ENCODE data around the gene ZNF835.

Gene ZNF835

DNA sequence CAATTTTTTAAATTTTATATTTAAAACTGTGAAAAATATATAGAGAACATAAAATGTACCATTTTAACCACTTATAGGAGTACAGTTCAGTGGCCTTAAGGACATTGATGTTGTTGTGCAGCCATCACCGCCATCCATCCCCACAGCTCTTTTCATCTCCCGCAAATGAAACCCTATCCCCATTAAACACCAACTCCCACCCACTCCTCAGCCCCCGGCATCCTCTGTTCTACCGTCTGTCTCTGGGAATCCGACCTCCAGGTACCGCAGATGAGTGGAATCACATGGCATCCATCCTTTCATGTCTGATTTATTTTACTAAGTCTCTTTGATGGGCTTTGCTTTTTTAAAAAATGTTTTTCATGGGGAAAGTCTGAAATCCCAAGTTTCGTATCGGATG is 52.4 kb downstream of the ZNF835 start:
- H3K9me3 ChIP-seq (ENCODE audit: control insufficient read depth, low read length), result peaks cover 3% of the 10 kb centered on the region
- no peak for DNase-seq (ENCODE audit: low read depth)
- no peaks in the 10 kb centered on the region for H3K4me1 ChIP-seq (ENCODE audit: control insufficient read depth, insufficient read depth, low read length)
- no peaks in the 10 kb centered on the region for H3K27me3 ChIP-seq (replicated peaks; ENCODE audit: control insufficient read depth, insufficient read depth, low read length)
- no peak overlapping the region for H3K9ac ChIP-seq (ENCODE audit: low read length)
- H3K4me3 ChIP-seq (ENCODE audit: low read length), result no peak overlapping the region
- peaks cover 40% of the 10 kb centered on the region for H3K36me3 ChIP-seq (ENCODE audit: control insufficient read depth, insufficient read depth, low read length, severe bottlenecking)

DNA sequence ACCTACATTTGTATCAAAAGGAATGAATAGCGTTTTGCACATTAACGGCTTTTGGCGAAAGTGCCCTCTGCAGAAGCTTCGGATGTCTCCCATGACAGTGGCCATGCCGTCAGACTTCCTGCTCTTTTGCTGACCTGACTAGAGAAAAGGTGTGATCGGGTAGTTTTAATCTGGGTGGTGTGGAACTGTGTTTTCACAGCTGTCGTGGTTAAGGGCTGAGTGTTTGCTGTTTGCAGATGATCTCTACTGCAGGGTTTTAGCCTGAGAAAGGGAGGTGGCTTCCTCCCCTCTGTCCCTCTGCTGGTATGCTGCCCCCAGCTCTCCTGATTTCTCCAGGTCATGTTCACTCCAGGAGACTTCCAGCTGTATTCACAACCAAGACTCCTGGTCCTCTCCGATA is 54.0 kb downstream of the ZNF835 start:
- peaks cover 3% of the 10 kb centered on the region for H3K9me3 ChIP-seq (ENCODE audit: control insufficient read depth, low read length)
- H3K9ac ChIP-seq (ENCODE audit: low read length), result no peak overlapping the region
- H3K27me3 ChIP-seq (replicated peaks; ENCODE audit: control insufficient read depth, insufficient read depth, low read length), result no peaks in the 10 kb centered on the region
- H3K36me3 ChIP-seq (ENCODE audit: control insufficient read depth, insufficient read depth, low read length, severe bottlenecking), result peaks cover 32% of the 10 kb centered on the region
- DNase-seq (ENCODE audit: low read depth), result no peak
- no peaks in the 10 kb centered on the region for H3K4me1 ChIP-seq (ENCODE audit: control insufficient read depth, insufficient read depth, low read length)
- no peak overlapping the region for H3K4me3 ChIP-seq (ENCODE audit: low read length)

DNA sequence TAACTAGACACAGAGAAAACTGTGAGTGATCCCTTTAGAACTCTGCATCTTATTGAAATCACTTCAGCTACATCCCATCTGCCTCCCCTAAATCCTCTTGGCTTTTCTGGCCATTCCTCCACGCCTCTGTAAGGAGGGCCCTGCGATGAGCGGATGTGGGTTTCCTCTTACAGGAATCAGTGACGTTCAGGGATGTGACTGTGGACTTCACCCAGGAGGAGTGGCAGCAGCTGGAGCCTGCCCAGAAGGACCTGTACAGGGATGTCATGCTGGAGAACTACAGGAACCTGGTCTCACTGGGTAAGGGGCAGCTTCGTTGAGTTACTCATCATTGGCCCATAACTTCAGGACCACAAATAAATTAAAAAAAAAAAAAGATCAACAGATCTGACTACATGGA is 57.9 kb downstream of the ZNF835 start:
- peaks cover 21% of the 10 kb centered on the region for H3K36me3 ChIP-seq (ENCODE audit: control insufficient read depth, insufficient read depth, low read length, severe bottlenecking)
- no peaks in the 10 kb centered on the region for H3K4me1 ChIP-seq (ENCODE audit: control insufficient read depth, insufficient read depth, low read length)
- H3K9ac ChIP-seq (ENCODE audit: low read length), result no peak overlapping the region
- H3K27me3 ChIP-seq (replicated peaks; ENCODE audit: control insufficient read depth, insufficient read depth, low read length), result no peaks in the 10 kb centered on the region
- DNase-seq (ENCODE audit: low read depth), result no peak
- no peak overlapping the region for H3K4me3 ChIP-seq (ENCODE audit: low read length)
- peaks cover 15% of the 10 kb centered on the region for H3K9me3 ChIP-seq (ENCODE audit: control insufficient read depth, low read length)

DNA sequence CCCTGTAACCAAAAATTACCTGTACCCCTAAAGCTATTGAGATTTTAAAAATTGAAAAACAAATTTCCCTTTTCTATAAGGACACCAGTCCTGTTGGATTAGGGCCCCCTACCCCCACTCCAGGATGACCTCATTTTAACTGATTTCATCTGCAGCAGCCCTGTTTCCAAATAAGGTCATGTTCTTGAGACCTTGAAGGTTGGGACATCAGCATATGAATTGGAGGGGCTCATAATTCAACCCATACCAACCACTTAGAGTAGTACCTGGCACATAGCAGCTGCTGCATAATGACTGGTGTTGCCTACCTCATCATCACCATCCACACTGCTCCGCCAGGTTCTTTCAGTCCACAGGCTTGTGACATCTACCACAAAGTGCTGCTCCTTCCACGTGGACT is 58.8 kb downstream of the ZNF835 start:
- no peak overlapping the region for H3K9ac ChIP-seq (ENCODE audit: low read length)
- no peaks in the 10 kb centered on the region for H3K4me1 ChIP-seq (ENCODE audit: control insufficient read depth, insufficient read depth, low read length)
- H3K27me3 ChIP-seq (replicated peaks; ENCODE audit: control insufficient read depth, insufficient read depth, low read length), result no peaks in the 10 kb centered on the region
- no peak overlapping the region for H3K4me3 ChIP-seq (ENCODE audit: low read length)
- peaks cover 18% of the 10 kb centered on the region for H3K9me3 ChIP-seq (ENCODE audit: control insufficient read depth, low read length)
- peaks cover 17% of the 10 kb centered on the region for H3K36me3 ChIP-seq (ENCODE audit: control insufficient read depth, insufficient read depth, low read length, severe bottlenecking)
- no peak for DNase-seq (ENCODE audit: low read depth)

Measured in adipocyte (in vitro differentiated cells).